Measurements from ENCODE around the gene TTLL1. TPM values are rescaled to one million over a fixed set of nuclear protein-coding genes. Genes with fewer than 3 reads are reported as not detected.

TTLL1 gene
- total RNA-seq, result 8.2 and 10.9 TPM in 2 replicates

DNA sequence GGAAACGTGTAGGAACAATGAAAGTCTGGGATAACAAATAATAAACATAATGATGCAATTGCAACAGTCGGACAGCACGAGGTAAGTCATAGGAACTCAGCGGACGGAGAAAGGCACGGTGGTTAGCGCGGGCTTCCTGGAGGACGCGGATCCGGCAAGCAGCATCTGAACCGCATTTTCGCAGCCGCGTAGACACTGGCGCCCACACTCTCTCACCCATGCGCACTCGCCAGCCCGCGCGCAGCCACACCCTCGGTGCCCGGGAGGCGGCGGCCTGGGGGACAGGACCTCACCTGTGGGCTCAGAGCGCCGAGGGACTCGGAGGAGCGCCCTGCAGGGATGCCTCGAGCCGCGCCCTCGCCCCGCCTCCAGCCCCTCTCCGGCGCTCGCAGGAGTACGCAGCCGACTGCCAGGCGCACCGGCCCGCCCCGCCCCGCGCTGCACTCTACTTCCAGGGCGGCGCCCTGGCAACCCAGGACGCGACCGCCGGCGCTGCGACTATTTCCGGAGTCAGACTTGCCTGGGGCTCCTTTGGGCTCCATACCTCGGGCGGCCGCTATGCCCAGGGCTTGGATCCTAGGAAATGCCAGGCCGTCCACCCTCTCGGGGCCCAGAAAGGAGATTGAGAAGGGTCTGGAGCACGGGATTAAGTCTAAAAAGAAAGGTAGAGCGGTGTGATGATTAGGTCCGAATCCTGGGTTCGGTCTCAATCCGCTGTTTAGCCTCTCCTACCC, at the start of gene TTLL1:
TTLL1 (minus strand) TSS at position 408 of the 734 bp plus-strand sequence. CDS start 13,805 bp downstream, outside the sequence.
- DNase-seq (ENCODE audit: low read depth in 2 of 2), result peak; percentile 43 to 87

GRCh38 chr22:43136801-43137200, 47.6 kb upstream of the TTLL1 start:
- no peak for DNase-seq (ENCODE audit: low read depth in 2 of 2)

DNA sequence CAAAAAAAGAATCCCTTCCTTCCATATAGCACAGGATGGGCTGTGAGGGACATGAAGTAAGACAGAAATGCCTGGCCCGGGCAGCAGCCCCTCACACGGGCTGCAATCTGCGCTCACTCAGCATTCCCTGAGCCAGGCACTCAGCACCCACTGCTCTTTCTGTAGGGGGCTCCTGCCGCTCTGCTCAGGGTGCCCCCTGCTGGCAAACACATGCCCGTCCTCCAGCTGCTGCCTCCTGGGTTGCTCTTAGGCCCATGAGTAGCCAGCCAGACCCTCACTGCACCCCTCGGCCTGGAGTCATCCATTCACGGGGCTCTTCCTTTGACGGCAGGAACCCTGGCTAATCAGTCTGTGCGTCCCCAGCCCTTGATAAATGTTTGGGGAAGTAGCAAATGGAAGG, 47.1 kb upstream of the TTLL1 start:
- DNase-seq (ENCODE audit: low read depth in 2 of 2), result peak; percentile 30 to 64

GRCh38 chr22:43135565-43135964, 46.4 kb upstream of the TTLL1 start:
- DNase-seq (ENCODE audit: low read depth in 2 of 2), result no peak

GRCh38 chr22:43134553-43134952, 45.4 kb upstream of the TTLL1 start:
- DNase-seq (ENCODE audit: low read depth in 2 of 2), result no peak

DNA sequence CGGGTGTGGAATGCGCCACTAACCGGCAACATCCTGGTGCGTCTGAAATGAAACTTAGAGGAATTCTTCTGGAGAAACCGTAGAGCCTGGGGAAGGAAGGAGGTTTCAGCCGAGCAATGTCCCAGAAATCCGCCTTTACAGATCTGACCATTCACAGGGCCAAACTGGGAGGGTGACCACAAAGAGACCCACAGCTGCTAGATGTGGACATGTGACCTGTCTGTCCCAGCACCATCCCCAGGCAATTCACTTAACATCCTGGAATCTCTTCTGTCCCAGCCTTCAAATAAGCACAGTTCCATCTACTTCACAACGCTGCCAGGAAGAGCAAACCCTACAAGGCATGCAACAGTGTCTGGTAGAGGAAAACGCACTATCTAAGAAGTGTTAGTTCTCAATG, 44.2 kb upstream of the TTLL1 start:
- no peak for DNase-seq (ENCODE audit: low read depth in 2 of 2)

DNA sequence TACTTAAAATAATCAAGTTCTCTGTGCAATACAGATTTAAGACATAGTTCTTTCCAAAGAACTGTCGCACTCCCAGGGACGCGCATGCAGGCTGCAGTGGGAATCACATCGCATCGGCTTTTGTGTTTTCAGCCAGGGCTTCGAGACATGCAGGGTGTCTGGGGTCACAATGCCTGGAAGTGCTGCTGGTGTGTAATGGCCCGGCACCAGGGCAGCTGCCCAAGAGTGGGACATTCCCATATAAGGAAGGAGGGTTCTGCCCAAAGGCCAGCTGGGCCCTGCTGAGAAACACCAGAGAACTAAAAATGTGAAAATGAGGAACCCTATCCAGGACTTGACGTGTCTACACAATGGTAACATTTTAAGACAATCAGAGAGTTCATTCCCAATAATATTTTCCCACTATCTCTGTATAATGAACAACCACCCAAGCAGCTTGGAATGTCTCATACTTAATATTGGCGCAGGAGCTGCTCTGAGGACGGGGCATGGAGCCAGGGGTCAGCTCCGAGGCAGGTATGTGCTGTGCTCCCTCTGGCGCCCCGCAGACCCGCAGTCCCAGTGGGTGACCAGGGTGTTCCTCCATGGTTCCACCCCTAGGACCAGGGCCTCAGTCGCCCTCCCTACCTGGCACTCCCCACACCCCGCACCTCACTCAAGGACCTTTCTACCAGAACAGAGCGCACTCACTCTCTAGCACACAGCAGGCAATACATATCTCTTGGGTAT, 42.7 kb upstream of the TTLL1 start:
- peak in 1 of 2 donors; percentile 37 for DNase-seq (ENCODE audit: low read depth in 2 of 2)

- DNase-seq (ENCODE audit: low read depth in 2 of 2), result no peak
Observed at GRCh38 chr22:43129426-43130425, 40.5 kb upstream of the TTLL1 start.

GRCh38 chr22:43128928-43129424, 39.8 kb upstream of the TTLL1 start:
- DNase-seq (ENCODE audit: low read depth in 2 of 2), result no peak

DNA sequence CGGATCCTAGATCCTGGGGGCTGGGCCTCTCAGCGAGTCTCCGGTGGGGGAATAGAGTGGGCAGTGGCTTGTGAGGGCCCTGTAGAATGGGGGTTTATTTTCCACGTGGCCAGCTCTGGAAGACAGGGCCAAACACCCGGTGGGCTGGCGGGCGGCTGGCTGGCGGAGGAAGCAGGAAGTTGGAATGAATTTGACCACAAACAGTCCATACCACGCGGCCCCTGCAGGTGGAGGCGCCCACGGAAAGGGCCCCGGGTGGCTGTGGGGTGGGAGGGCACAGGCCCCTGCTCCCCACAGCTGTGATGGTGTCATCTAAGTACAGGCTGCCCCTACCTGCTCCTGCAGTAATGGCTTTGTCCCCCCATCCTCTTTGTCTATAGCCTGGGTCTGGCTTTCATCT, 38.9 kb upstream of the TTLL1 start:
- no peak for DNase-seq (ENCODE audit: low read depth in 2 of 2)

GRCh38 chr22:43127166-43127908, 38.1 kb upstream of the TTLL1 start:
- no peak for DNase-seq (ENCODE audit: low read depth in 2 of 2)

DNA sequence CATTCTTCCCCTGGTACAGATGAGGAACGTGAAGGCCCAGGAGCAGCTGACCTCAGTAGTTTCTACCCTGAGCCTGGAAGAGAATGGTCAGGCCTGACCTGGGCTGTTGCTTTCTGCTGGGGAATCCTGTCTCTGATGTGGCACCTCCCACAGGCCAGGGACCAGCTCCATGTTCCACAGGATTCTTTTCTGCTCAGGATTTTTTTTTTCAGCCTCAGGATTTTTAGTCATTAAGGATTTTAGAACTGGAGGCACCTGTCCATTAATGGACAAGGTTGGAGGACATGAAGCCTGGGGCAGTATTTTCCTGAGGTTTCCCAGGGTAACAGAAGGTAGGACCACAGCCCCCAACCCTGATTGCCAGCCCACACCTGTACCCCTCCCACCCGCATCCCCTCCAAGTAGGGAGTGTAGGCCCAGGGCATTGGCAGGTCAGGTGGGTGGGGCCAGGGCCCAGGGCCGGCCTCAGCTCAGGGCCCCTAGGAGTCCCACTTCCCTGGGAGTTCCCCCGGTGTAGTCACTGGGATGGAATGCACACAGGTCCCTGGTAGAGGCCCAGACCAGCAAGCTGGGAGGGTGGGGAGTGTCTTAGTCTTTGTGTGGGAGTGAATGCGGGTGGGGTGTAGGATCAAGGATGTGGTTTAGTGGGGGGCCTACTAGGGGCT, 37.4 kb upstream of the TTLL1 start:
- DNase-seq (ENCODE audit: low read depth in 2 of 2), result peak in 1 of 2 donors; percentile 68

DNA sequence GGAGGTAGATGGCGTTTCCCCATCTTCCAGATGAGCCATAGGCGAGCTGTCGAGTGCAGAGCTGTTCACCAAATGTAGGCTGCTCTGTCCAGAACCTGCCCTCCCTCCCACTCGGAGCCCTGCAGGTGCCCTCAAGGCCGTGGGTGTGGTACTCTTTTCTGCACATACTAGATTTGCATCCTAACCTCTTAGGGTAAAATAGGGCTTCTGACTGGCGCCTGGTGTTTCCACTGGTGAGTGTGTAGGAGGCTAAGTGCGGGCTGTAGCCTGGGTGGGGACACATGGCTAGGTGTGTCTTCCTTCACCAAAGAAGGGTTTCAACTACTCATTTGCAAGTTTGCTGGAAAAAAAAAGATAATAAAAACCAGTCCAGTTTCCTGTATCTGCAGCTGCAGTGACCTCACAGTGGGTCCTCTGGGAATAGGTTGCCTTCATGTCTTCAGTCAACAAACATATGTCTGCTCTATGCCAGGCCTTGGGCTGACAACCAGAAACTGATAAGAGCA, 29.8 kb upstream of the TTLL1 start:
- DNase-seq (ENCODE audit: low read depth in 2 of 2), result no peak

DNA sequence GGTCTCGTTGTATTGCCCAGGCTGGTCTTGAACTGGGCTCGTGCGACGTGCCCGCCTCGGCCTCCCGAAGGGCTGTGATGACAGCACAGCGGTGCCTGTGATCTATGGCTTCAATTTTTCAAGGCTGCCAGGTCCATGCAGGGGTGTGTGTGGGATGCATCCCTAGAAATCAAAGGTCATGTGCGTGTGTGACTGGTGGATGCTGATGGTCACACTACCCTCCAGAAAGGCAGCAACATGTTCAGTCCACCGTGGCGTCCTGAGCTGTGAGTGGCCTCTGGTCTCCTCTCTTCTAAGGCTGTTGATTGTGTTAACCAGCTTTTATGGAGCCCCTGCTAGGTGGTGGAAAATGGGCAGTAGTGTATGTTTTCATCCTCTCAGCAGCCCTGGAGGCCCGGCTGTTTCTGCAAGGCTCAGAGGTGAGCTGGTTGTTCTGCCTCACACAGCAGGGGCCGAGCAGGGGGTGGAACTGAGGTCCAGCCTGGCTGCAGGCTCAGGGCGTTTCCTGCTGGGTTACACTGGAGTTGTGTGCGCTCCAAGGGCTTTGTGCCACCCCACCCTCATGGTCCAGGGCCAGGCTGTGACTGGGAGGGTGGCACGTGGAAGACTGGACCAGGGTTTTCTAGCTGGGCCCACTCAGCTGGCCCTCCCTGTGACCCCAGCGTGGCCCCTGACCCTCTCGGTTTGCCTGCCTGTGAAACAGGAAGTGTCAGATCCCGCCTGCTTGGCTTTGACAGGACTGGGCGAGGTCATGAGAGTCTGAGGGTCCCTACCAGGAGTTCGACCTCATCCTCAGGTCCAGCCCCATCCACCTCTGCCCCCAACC, 29.0 kb upstream of the TTLL1 start:
- no peak for DNase-seq (ENCODE audit: low read depth in 2 of 2)

DNA sequence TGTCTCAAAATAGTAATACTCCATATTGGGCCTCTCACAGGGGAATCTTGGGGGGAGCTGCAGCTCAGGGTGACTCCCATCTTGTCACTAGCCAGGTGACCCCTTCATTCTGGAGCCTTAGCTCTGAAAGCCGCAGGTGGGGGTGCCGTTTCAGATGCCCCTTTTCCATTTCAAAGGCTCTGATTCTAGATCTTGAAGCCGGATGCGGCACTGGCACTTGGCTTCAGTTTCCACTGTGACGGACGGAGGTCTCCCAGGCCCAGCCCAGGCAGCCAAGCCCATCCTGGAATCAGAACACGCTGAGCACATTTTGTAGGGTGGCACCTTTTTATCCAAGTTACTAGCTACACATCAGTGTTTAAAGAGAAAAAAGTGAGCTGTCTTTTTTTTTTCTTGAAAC, 27.7 kb upstream of the TTLL1 start:
- DNase-seq (ENCODE audit: low read depth in 2 of 2), result no peak

- no peak for DNase-seq (ENCODE audit: low read depth in 2 of 2)
Observed at GRCh38 chr22:43114958-43115357, 25.8 kb upstream of the TTLL1 start.

DNA sequence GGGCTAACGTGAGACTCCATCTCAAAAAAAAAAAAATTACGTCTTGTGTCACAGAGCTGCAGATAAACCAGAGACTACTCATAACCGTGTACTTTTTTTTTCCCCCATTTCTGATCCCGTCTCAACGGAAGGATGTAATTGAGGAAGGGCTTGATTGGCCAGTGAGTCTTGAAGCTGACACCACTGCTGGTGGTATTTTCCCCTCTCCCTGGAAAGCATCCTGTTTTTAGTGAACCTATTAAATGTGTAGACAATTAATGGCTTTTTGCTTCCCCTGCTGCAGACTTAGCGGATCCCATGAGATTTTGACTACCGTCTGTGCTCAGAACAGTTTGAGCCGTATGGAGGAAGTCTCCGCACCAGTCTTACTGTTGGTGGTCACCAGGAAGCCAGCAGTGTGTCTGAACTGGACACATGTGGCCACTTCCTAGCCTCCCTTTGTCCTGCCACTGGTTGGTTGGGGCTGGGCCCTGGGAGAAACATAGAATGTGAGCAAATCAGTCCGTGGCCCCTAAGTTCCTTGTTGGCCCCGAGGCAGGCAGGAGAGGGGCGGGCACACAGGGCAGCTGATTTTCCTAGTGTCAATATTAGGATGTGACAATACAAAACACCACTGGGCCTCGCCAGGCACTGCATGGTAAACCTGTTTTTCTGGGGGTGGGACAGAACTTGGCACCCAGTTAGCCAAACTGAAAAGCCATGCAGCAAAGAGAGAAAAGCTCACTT, 24.5 kb upstream of the TTLL1 start:
- peak in 1 of 2 donors; percentile 18 for DNase-seq (ENCODE audit: low read depth in 2 of 2)

- DNase-seq (ENCODE audit: low read depth in 2 of 2), result no peak
Observed at GRCh38 chr22:43110927-43111623, 21.9 kb upstream of the TTLL1 start.

All from dermis microvascular lymphatic vessel endothelial cell (primary cell).